ENCODE measurements around the gene NOS2. TPM values are rescaled to one million over a fixed set of nuclear protein-coding genes. Genes with fewer than 3 reads are reported as not detected.
"Not testable (repeated sequence)": the region's sequence is repeated elsewhere in the genome, so short reads cannot be mapped to it uniquely, and the experiment has no call there.

NOS2 gene
- total RNA-seq, 2 donors from 2014 or later = not detected

GRCh38 chr17:27749562-27750150 is 50.7 kb downstream of the NOS2 start:
- not testable (repeated sequence) for H3K27ac Mint-ChIP-seq; ATAC-seq; H3K27me3 Mint-ChIP-seq; H3K9me3 Mint-ChIP-seq; DNase-seq (ENCODE audit: low spot score); H3K4me3 Mint-ChIP-seq; H3K36me3 Mint-ChIP-seq; H3K4me1 Mint-ChIP-seq (ENCODE audit: low read depth in 2 of 2)

GRCh38 chr17:27748360-27748825 is 51.9 kb downstream of the NOS2 start:
- Mint-ChIP-seq H3K4me3 (no peak overlapping the region), H3K36me3 (no peaks in the 10 kb centered on the region), H3K4me1 (ENCODE audit: low read depth in 2 of 2) (no peaks in the 10 kb centered on the region), H3K27me3 (no peaks in the 10 kb centered on the region), H3K9me3 (no peaks in the 10 kb centered on the region), H3K27ac (no peak overlapping the region)
- ATAC-seq (no peak), DNase-seq (ENCODE audit: low spot score) (no peak)

GRCh38 chr17:27747462-27748359 is 52.6 kb downstream of the NOS2 start:
- no peaks in the 10 kb centered on the region for H3K9me3 Mint-ChIP-seq
- DNase-seq (ENCODE audit: low spot score) (no peak), ATAC-seq (no peak)
- no peaks in the 10 kb centered on the region for H3K4me1 Mint-ChIP-seq (ENCODE audit: low read depth in 2 of 2)
- no peak overlapping the region for H3K27ac Mint-ChIP-seq
- no peaks in the 10 kb centered on the region for H3K27me3 Mint-ChIP-seq
- H3K4me3 Mint-ChIP-seq = no peak overlapping the region
- H3K36me3 Mint-ChIP-seq = no peaks in the 10 kb centered on the region

GRCh38 chr17:27746881-27747280 is 53.4 kb downstream of the NOS2 start:
- Mint-ChIP-seq H3K27me3 (no peaks in the 10 kb centered on the region), H3K4me3 (no peak overlapping the region), H3K4me1 (ENCODE audit: low read depth in 2 of 2) (no peaks in the 10 kb centered on the region), H3K9me3 (no peaks in the 10 kb centered on the region), H3K27ac (no peak overlapping the region), H3K36me3 (no peaks in the 10 kb centered on the region)
- DNase-seq (ENCODE audit: low spot score) (no peak), ATAC-seq (no peak)

GRCh38 chr17:27746320-27746719 is 54.0 kb downstream of the NOS2 start:
- H3K9me3 Mint-ChIP-seq; DNase-seq (ENCODE audit: low spot score); H3K4me1 Mint-ChIP-seq (ENCODE audit: low read depth in 2 of 2); H3K27me3 Mint-ChIP-seq; H3K27ac Mint-ChIP-seq; H3K36me3 Mint-ChIP-seq; H3K4me3 Mint-ChIP-seq; ATAC-seq: not testable (repeated sequence)

GRCh38 chr17:27745207-27745830 is 55.0 kb downstream of the NOS2 start:
- not testable (repeated sequence) for H3K27me3 Mint-ChIP-seq; ATAC-seq; DNase-seq (ENCODE audit: low spot score); H3K9me3 Mint-ChIP-seq; H3K4me3 Mint-ChIP-seq; H3K4me1 Mint-ChIP-seq (ENCODE audit: low read depth in 2 of 2); H3K27ac Mint-ChIP-seq; H3K36me3 Mint-ChIP-seq

- no peaks in the 10 kb centered on the region for H3K4me1 Mint-ChIP-seq (ENCODE audit: low read depth in 2 of 2)
- H3K27ac Mint-ChIP-seq = no peak overlapping the region
- DNase-seq (ENCODE audit: low spot score) (no peak), ATAC-seq (no peak)
- H3K9me3 Mint-ChIP-seq = no peaks in the 10 kb centered on the region
- H3K36me3 Mint-ChIP-seq = no peaks in the 10 kb centered on the region
- H3K27me3 Mint-ChIP-seq = no peaks in the 10 kb centered on the region
- no peak overlapping the region for H3K4me3 Mint-ChIP-seq
Observed at GRCh38 chr17:27743281-27743885, 56.9 kb downstream of the NOS2 start.

GRCh38 chr17:27741971-27742575 is 58.3 kb downstream of the NOS2 start:
- Mint-ChIP-seq H3K27ac (no peak overlapping the region), H3K36me3 (no peaks in the 10 kb centered on the region), H3K9me3 (no peaks in the 10 kb centered on the region), H3K4me3 (no peak overlapping the region), H3K4me1 (ENCODE audit: low read depth in 2 of 2) (no peaks in the 10 kb centered on the region), H3K27me3 (peaks cover 4 to 7% of the 10 kb centered on the region in 2 donors)
- DNase-seq (ENCODE audit: low spot score) = no peak
- no peak for ATAC-seq

GRCh38 chr17:27741361-27741861 is 58.9 kb downstream of the NOS2 start:
- H3K4me3 Mint-ChIP-seq = no peak overlapping the region
- H3K9me3 Mint-ChIP-seq = no peaks in the 10 kb centered on the region
- no peak for ATAC-seq
- no peaks in the 10 kb centered on the region for H3K4me1 Mint-ChIP-seq (ENCODE audit: low read depth in 2 of 2)
- DNase-seq (ENCODE audit: low spot score) = no peak
- peaks cover 4 to 7% of the 10 kb centered on the region in 2 donors for H3K27me3 Mint-ChIP-seq
- no peaks in the 10 kb centered on the region for H3K36me3 Mint-ChIP-seq
- H3K27ac Mint-ChIP-seq = no peak overlapping the region

GRCh38 chr17:27740541-27740940 is 59.8 kb downstream of the NOS2 start:
- not testable (repeated sequence) for H3K4me3 Mint-ChIP-seq; H3K9me3 Mint-ChIP-seq; H3K4me1 Mint-ChIP-seq (ENCODE audit: low read depth in 2 of 2); H3K36me3 Mint-ChIP-seq; H3K27me3 Mint-ChIP-seq; H3K27ac Mint-ChIP-seq; DNase-seq (ENCODE audit: low spot score); ATAC-seq

- H3K27me3 Mint-ChIP-seq = peaks cover 22 to 40% of the 10 kb centered on the region in 2 donors
- no peak overlapping the region for H3K4me3 Mint-ChIP-seq
- no peaks in the 10 kb centered on the region for H3K36me3 Mint-ChIP-seq
- ATAC-seq (no peak), DNase-seq (ENCODE audit: low spot score) (no peak)
- H3K4me1 Mint-ChIP-seq (ENCODE audit: low read depth in 2 of 2) = no peaks in the 10 kb centered on the region
- H3K9me3 Mint-ChIP-seq = no peaks in the 10 kb centered on the region
- H3K27ac Mint-ChIP-seq = no peak overlapping the region
Observed at GRCh38 chr17:27733773-27734172, 66.6 kb downstream of the NOS2 start.

- not testable (repeated sequence) for H3K4me1 Mint-ChIP-seq (ENCODE audit: low read depth in 2 of 2); H3K9me3 Mint-ChIP-seq; DNase-seq (ENCODE audit: low spot score); H3K4me3 Mint-ChIP-seq; H3K36me3 Mint-ChIP-seq; ATAC-seq; H3K27ac Mint-ChIP-seq
- H3K27me3 Mint-ChIP-seq = peaks cover 22 to 39% of the 10 kb centered on the region in 2 donors
Observed at GRCh38 chr17:27732746-27733145, 67.6 kb downstream of the NOS2 start.

- DNase-seq (ENCODE audit: low spot score); H3K4me3 Mint-ChIP-seq; H3K4me1 Mint-ChIP-seq (ENCODE audit: low read depth in 2 of 2); H3K36me3 Mint-ChIP-seq; ATAC-seq; H3K27ac Mint-ChIP-seq; H3K9me3 Mint-ChIP-seq: not testable (repeated sequence)
- peaks cover 17 to 18% of the 10 kb centered on the region in 2 donors for H3K27me3 Mint-ChIP-seq
Observed at GRCh38 chr17:27725982-27726381, 74.3 kb downstream of the NOS2 start.
